NB4 (cell line): Measurements from ENCODE around the gene IYD.

Experiments used
- CTCF ChIP-seq: IDR thresholded peaks from one replicate; pipeline ENCODE4 v1.5.1; 2012; ENCODE audit warnings: low read depth, low read length
- MAX ChIP-seq: IDR thresholded peaks from 2 replicates; pipeline ENCODE4 v1.6.1; 2011; ENCODE audit warnings: low read depth, low read length
- POLR2A ChIP-seq: IDR thresholded peaks from 2 replicates; pipeline ENCODE4 v1.6.1; 2011; ENCODE audit warnings: mild to moderate bottlenecking; ENCODE audit not compliant: insufficient read length; ENCODE audit errors: extremely low read depth

GRCh38 chr6:150425508-150425907 is 56.7 kb downstream of the IYD start:
- TF ChIP-seq CTCF (no peak), POLR2A (no peak), MAX (no peak)
